IMR-90 (cell line): ENCODE data around the gene A1BG. TPM values are rescaled to one million over a fixed set of nuclear protein-coding genes. Genes with fewer than 3 reads are reported as not detected.

Source experiments
- ATAC-seq: fragments of 200-7000 bp; cut with Tn5 transposase; 2 replicates; pipeline ENCODE4 v1.9.1; 2020; ENCODE audit warnings: low read depth, mild to moderate bottlenecking, moderate library complexity
- BruUV-seq: library from RNA; stranded (reverse); fragments of 400-500 nt; replicated peaks from 2 replicates; lab custom pipeline; 2021; lab: Mats Ljungman, UMichigan
- CTCF ChIA-PET: fragments of 300-600 bp; formaldehyde crosslinking; extraction: SDS; loops from one replicate; lab custom pipeline; 2021; ENCODE audit warnings: antibody characterized with exemption; lab: Yijun Ruan, JAX
- POLR2A ChIA-PET: fragments of 300-600 bp; sonication (Branson Sonifier 250); formaldehyde crosslinking; loops from one replicate; lab custom pipeline; 2022; ENCODE audit warnings: antibody characterized with exemption; ENCODE audit not compliant: unreplicated experiment; lab: Charles Lee
- DNase-seq: peaks from one replicate; pipeline ENCODE4 v3.0.0; 2013
- H2AFZ ChIP-seq: replicated peaks from 2 replicates; pipeline ENCODE3; 2013; ENCODE audit warnings: low read length, mild to moderate bottlenecking; ENCODE audit not compliant: poor library complexity
- H2AK5ac ChIP-seq: 2 replicates; pipeline ENCODE4 v1.6.1; 2013; ENCODE audit warnings: low read depth, low read length, inconsistent platforms
- H2AK9ac ChIP-seq: replicated peaks from 2 replicates; pipeline ENCODE3; 2013; ENCODE audit warnings: mild to moderate bottlenecking, low read depth, low read length, moderate library complexity; ENCODE audit not compliant: poor library complexity
- H2BK120ac ChIP-seq: 2 replicates; pipeline ENCODE4 v1.6.1; 2013; ENCODE audit warnings: low read depth, low read length, inconsistent platforms
- H2BK15ac ChIP-seq: 3 replicates; pipeline ENCODE4 v1.6.1; 2013; ENCODE audit warnings: low read depth, low read length, inconsistent platforms
- H2BK20ac ChIP-seq: 2 replicates; pipeline ENCODE4 v1.6.1; 2013; ENCODE audit warnings: low read depth, mild to moderate bottlenecking, inconsistent platforms, low read length, moderate library complexity
- H2BK5ac ChIP-seq: 2 replicates; pipeline ENCODE4 v1.6.1; 2013; ENCODE audit warnings: mild to moderate bottlenecking, low read depth, low read length, inconsistent platforms; ENCODE audit not compliant: poor library complexity, severe bottlenecking
- H3K14ac ChIP-seq: replicated peaks from 2 replicates; pipeline ENCODE4 v1.6.1; 2013; ENCODE audit warnings: low read depth, low read length, inconsistent platforms
- H3K18ac ChIP-seq: 2 replicates; pipeline ENCODE4 v1.6.1; 2013; ENCODE audit warnings: low read depth, low read length, control low read depth
- H3K23ac ChIP-seq: 2 replicates; pipeline ENCODE4 v1.6.1; 2013; ENCODE audit warnings: low read depth, low read length, inconsistent platforms
- H3K27ac ChIP-seq: 2 replicates; pipeline ENCODE4 v1.5.1; 2013; ENCODE audit warnings: mild to moderate bottlenecking, control low read depth, low read length; ENCODE audit not compliant: insufficient read depth
- H3K27me3 ChIP-seq: 2 replicates; pipeline ENCODE4 v1.6.1; 2013; ENCODE audit warnings: low read length; ENCODE audit not compliant: control insufficient read depth, insufficient read depth
- H3K36me3 ChIP-seq: 2 replicates; pipeline ENCODE4 v1.6.1; 2013; ENCODE audit warnings: low read length, mixed read lengths; ENCODE audit not compliant: control insufficient read depth, insufficient read depth
- H3K4ac ChIP-seq: 2 replicates; pipeline ENCODE4 v1.6.1; 2013; ENCODE audit warnings: low read depth, low read length, inconsistent platforms
- H3K4me1 ChIP-seq: 2 replicates; pipeline ENCODE4 v1.6.1; 2013; ENCODE audit warnings: low read length, mixed read lengths; ENCODE audit not compliant: control insufficient read depth, insufficient read depth
- H3K4me2 ChIP-seq: 2 replicates; pipeline ENCODE4 v1.6.1; 2013; ENCODE audit warnings: low read depth, mild to moderate bottlenecking, control low read depth, low read length, moderate library complexity
- H3K4me3 ChIP-seq: 2 replicates; pipeline ENCODE4 v1.5.1; 2013; ENCODE audit warnings: low read depth, mild to moderate bottlenecking, control low read depth, low read length, moderate library complexity; ENCODE audit not compliant: insufficient read depth
- H3K56ac ChIP-seq: 2 replicates; pipeline ENCODE4 v1.6.1; 2013; ENCODE audit warnings: low read length, inconsistent platforms; ENCODE audit not compliant: insufficient read depth; ENCODE audit errors: extremely low read depth
- H3K79me1 ChIP-seq, 2 experiments: 2 replicates each; pipeline ENCODE4 v1.6.1; 2013; ENCODE audit warnings: low read length in 2 of 2, inconsistent platforms in 1 of 2, low read depth in 1 of 2
- H3K9ac ChIP-seq: 2 replicates; pipeline ENCODE4 v1.6.1; 2013; ENCODE audit warnings: low read depth, low read length, control low read depth
- H3K9me1 ChIP-seq: 2 replicates; pipeline ENCODE4 v1.6.1; 2013; ENCODE audit warnings: low read length, inconsistent platforms; ENCODE audit not compliant: insufficient read depth
- H3K9me3 ChIP-seq: 2 replicates; pipeline ENCODE4 v1.6.1; 2013; ENCODE audit warnings: low read length; ENCODE audit not compliant: control insufficient read depth, insufficient read depth
- H4K20me1 ChIP-seq: 2 replicates; pipeline ENCODE4 v1.6.1; 2013; ENCODE audit warnings: low read length, inconsistent platforms; ENCODE audit not compliant: insufficient read depth
- H4K5ac ChIP-seq: 2 replicates; pipeline ENCODE4 v1.6.1; 2013; ENCODE audit warnings: mild to moderate bottlenecking, low read depth, low read length, control low read depth
- H4K8ac ChIP-seq, 2 experiments: 2 replicates each; pipeline ENCODE4 v1.6.1; 2013; ENCODE audit warnings: low read depth in 2 of 2, low read length in 2 of 2, control low read depth in 1 of 2, inconsistent platforms in 1 of 2
- H4K91ac ChIP-seq: 2 replicates; pipeline ENCODE4 v1.6.1; 2013; ENCODE audit warnings: low read depth, low read length, inconsistent platforms; ENCODE audit not compliant: insufficient read depth
- BHLHE40 ChIP-seq: fragments of 150-350 bp; IDR thresholded peaks from 2 replicates; pipeline ENCODE4 v1.6.1; 2016; ENCODE audit warnings: mild to moderate bottlenecking, low read depth, low read length
- CEBPB ChIP-seq: IDR thresholded peaks from 2 replicates; pipeline ENCODE4 v1.6.1; 2012; ENCODE audit warnings: low read depth, low read length, improper control_type of control experiment
- CHD1 ChIP-seq: IDR thresholded peaks from 2 replicates; pipeline ENCODE4 v1.6.1; 2012; ENCODE audit warnings: low read depth, low read length, improper control_type of control experiment
- FOS ChIP-seq: fragments of 150-350 bp; IDR thresholded peaks from 2 replicates; pipeline ENCODE4 v1.6.1; 2016; ENCODE audit warnings: low read depth, low read length
- MAFK ChIP-seq: IDR thresholded peaks from 2 replicates; pipeline ENCODE4 v1.6.1; 2012; ENCODE audit warnings: low read depth, low read length, improper control_type of control experiment
- MAZ ChIP-seq: IDR thresholded peaks from 2 replicates; pipeline ENCODE4 v1.6.1; 2012; ENCODE audit warnings: low read depth, mild to moderate bottlenecking, low read length, improper control_type of control experiment, moderate library complexity, borderline replicate concordance
- MXI1 ChIP-seq: IDR thresholded peaks from 2 replicates; pipeline ENCODE4 v1.6.1; 2012; ENCODE audit warnings: low read depth, mild to moderate bottlenecking, low read length, moderate library complexity, borderline replicate concordance
- NFE2L2 ChIP-seq: fragments of 150-350 bp; IDR thresholded peaks from 2 replicates; pipeline ENCODE4 v1.6.1; 2016; ENCODE audit warnings: low read depth, mild to moderate bottlenecking, low read length
- POLR2A ChIP-seq: IDR thresholded peaks from 2 replicates; pipeline ENCODE4 v1.6.1; 2012; ENCODE audit warnings: mild to moderate bottlenecking, low read depth, low read length
- RAD21 ChIP-seq: IDR thresholded peaks from 2 replicates; pipeline ENCODE4 v1.6.1; 2012; ENCODE audit warnings: low read length, improper control_type of control experiment
- RCOR1 ChIP-seq: IDR thresholded peaks from 2 replicates; pipeline ENCODE4 v1.6.1; 2012; ENCODE audit warnings: mild to moderate bottlenecking, low read length, improper control_type of control experiment; ENCODE audit not compliant: insufficient replicate concordance
- RFX5 ChIP-seq: IDR thresholded peaks from 2 replicates; pipeline ENCODE4 v1.8.0; 2012; ENCODE audit warnings: low read depth, mild to moderate bottlenecking, low read length, moderate library complexity
- SMC3 ChIP-seq: fragments of 150-350 bp; IDR thresholded peaks from 2 replicates; pipeline ENCODE4 v1.6.1; 2016; ENCODE audit warnings: low read depth, mild to moderate bottlenecking, antibody characterized with exemption, low read length, moderate library complexity
- WGBS, 2 experiments: methylation state at CpG; one replicate each; pipeline versions ENCODE4 v1.1.5 to v1.1.7; 2013; ENCODE audit warnings: missing lambda C conversion rate in 2 of 2; ENCODE audit not compliant: insufficient read length in 1 of 2; ENCODE audit errors: extremely low coverage in 2 of 2; 5-methylcytosine and 5-hydroxymethylcytosine counted together
- dilution Hi-C: fragments of 300-500 bp; cut with HindIII; formaldehyde crosslinking; loops from one replicate; pipeline ENCODE4 v1.14.3; 2018; ENCODE audit warnings: low sequenced_read_pairs; ENCODE audit not compliant: unreplicated experiment
- in situ Hi-C: fragments of 300-500 bp; cut with MboI; formaldehyde crosslinking; loops from 3 replicates; pipeline ENCODE4 v1.14.3; 2019; ENCODE audit warnings: low sequenced_read_pairs, inconsistent platforms, mixed read lengths
- intact Hi-C: fragments of 100-400 bp; cut with micrococcal nuclease; formaldehyde crosslinking; loops from 2 replicates; pipeline ENCODE4 v1.10.0; 2022
- polyA plus RNA-seq, 3 experiments: library from polyadenylated mRNA; depleted of rRNA; stranded (reverse); fragments of >200 nt; gene quantifications; 2 replicates each; pipeline ENCODE4 v1.2.3, GENCODE V29; 2012; ENCODE audit warnings: low replicate concordance in 1 of 3
- total RNA-seq: library from RNA; depleted of rRNA; stranded (reverse); fragments of >200 nt; gene quantifications from 2 replicates; pipeline ENCODE4 v1.2.3, GENCODE V29; 2012
- TF ChIP-seq, protein P1 (sequence below): fragments of 150-350 bp; IDR thresholded peaks from 2 replicates; pipeline ENCODE4 v1.6.1; 2017; ENCODE audit warnings: mild to moderate bottlenecking, antibody characterized with exemption, low read length, low read depth
- TF ChIP-seq, protein P2 (sequence below): conservative IDR thresholded peaks from 2 replicates; pipeline ENCODE4 v1.5.1; 2012; ENCODE audit warnings: mild to moderate bottlenecking, low read depth, low read length, improper control_type of control experiment
- TF ChIP-seq, protein P3 (sequence below): fragments of 150-350 bp; IDR thresholded peaks from 2 replicates; pipeline ENCODE4 v1.6.1; 2016; ENCODE audit warnings: low read depth, mild to moderate bottlenecking, low read length, moderate library complexity, borderline replicate concordance

Gene A1BG
- total and polyA plus RNA-seq, 2 of the 4 experiments (the other 2 are of a cell fraction): 4.5 to 54.5 TPM

DNA sequence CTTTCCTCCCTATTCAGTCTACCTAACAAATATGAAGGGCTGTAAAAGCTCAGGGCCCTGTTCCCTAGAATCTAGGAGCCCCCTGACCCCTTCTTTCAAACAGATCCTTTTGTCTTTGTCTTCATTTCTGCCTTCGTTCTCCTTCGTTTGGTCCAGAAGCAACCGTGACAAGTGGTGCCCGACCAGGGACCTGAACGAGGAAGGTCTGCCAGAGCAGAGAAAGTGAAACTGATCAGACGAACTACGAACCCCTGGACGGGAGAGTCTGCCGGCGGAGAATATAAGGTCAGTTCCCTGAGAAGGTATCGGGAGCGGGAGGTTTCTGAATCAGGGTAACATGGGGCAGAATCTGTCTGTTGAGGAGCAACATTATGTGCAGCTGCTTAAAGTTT lies 47.4 kb downstream of the A1BG start:
- Histone ChIP-seq H3K4me1 (peaks cover 2% of the 10 kb centered on the region; the same call in 1 of the 2 replicates), H3K27me3 (no peaks in the 10 kb centered on the region), H2BK15ac (no peak overlapping the region), H2AK9ac (peak overlapping the region; percentile 68), H3K9me3 (no peaks in the 10 kb centered on the region; the same call in 1 of the 2 replicates), H4K8ac (peak overlapping the region; percentile 47 to 95; a peak in 2 of 4 replicates), H3K56ac (no peak overlapping the region), H3K9ac (peak overlapping the region; percentile 83), H2BK120ac (no peak overlapping the region), H4K91ac (no peak overlapping the region), H3K27ac (no peak overlapping the region), H3K9me1 (0 out of 2 replicates have a peak, but pooled peaks cover 3% of the 10 kb centered on the region), H3K4me3 (peak overlapping the region; percentile 72), H2AFZ (no peak overlapping the region), H3K18ac (no peak overlapping the region), H3K79me1 (peaks cover 29 to 48% of the 10 kb centered on the region in 2 experiments), H3K14ac (no peak overlapping the region), H3K4me2 (peak overlapping the region; percentile 87), H4K20me1 (no peaks in the 10 kb centered on the region), H3K36me3 (peaks cover 17% of the 10 kb centered on the region; the same call in 1 of the 2 replicates), H3K23ac (no peak overlapping the region), H2BK5ac (no peak overlapping the region), H3K4ac (no peak overlapping the region), H2BK20ac (no peak overlapping the region), H2AK5ac (no peak overlapping the region), H4K5ac (no peak overlapping the region)
- BruUV-seq: no TSS peak
- CTCF ChIA-PET: no interaction called here
- dilution Hi-C loops (no loop called here), in situ Hi-C loops (no loop called here), intact Hi-C loops (loop anchor here (5.0 kb wide), 1 partner anchor 211 kb away; the partner anchor contains the start of gene ZBTB45)
- ATAC-seq (no peak), DNase-seq (no peak)
- WGBS, 2 experiments: 43% methylated on average over 3 of the region's 12 CpGs; no CpG with 5 or more reads in 1 of the 2 experiments
- POLR2A ChIA-PET: no interaction called here
- TF ChIP-seq RCOR1: no peak
- TF ChIP-seq POLR2A: no peak
- no peak for TF ChIP-seq FOS
- TF ChIP-seq, protein P1, sequence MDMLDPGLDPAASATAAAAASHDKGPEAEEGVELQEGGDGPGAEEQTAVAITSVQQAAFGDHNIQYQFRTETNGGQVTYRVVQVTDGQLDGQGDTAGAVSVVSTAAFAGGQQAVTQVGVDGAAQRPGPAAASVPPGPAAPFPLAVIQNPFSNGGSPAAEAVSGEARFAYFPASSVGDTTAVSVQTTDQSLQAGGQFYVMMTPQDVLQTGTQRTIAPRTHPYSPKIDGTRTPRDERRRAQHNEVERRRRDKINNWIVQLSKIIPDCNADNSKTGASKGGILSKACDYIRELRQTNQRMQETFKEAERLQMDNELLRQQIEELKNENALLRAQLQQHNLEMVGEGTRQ: no peak
- TF ChIP-seq MAFK: no peak
- TF ChIP-seq BHLHE40: no peak
- TF ChIP-seq RFX5: no peak
- no peak for TF ChIP-seq MAZ
- no peak for TF ChIP-seq RAD21
- TF ChIP-seq MXI1: no peak
- TF ChIP-seq, protein P2, sequence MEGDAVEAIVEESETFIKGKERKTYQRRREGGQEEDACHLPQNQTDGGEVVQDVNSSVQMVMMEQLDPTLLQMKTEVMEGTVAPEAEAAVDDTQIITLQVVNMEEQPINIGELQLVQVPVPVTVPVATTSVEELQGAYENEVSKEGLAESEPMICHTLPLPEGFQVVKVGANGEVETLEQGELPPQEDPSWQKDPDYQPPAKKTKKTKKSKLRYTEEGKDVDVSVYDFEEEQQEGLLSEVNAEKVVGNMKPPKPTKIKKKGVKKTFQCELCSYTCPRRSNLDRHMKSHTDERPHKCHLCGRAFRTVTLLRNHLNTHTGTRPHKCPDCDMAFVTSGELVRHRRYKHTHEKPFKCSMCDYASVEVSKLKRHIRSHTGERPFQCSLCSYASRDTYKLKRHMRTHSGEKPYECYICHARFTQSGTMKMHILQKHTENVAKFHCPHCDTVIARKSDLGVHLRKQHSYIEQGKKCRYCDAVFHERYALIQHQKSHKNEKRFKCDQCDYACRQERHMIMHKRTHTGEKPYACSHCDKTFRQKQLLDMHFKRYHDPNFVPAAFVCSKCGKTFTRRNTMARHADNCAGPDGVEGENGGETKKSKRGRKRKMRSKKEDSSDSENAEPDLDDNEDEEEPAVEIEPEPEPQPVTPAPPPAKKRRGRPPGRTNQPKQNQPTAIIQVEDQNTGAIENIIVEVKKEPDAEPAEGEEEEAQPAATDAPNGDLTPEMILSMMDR: no peak
- no peak for TF ChIP-seq SMC3
- TF ChIP-seq, protein P3, sequence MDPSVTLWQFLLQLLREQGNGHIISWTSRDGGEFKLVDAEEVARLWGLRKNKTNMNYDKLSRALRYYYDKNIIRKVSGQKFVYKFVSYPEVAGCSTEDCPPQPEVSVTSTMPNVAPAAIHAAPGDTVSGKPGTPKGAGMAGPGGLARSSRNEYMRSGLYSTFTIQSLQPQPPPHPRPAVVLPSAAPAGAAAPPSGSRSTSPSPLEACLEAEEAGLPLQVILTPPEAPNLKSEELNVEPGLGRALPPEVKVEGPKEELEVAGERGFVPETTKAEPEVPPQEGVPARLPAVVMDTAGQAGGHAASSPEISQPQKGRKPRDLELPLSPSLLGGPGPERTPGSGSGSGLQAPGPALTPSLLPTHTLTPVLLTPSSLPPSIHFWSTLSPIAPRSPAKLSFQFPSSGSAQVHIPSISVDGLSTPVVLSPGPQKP: no peak
- TF ChIP-seq NFE2L2: no peak
- no peak for TF ChIP-seq CHD1
- no peak for TF ChIP-seq CEBPB
